Stimulated activated CD8-positive, alpha-beta memory T cell treated with anti-CD3 and anti-CD28 coated beads, Interleukin-12 subunit alpha, Interleukin-12 subunit beta, amount 100 ng/mL, for 1 hour (primary cell): Measurements from ENCODE around the gene HDAC4.

Experiments used
- DNase-seq: peaks from one replicate; pipeline ENCODE4 v3.0.0-alpha.2; 2020; ENCODE audit warnings: low read depth

Gene HDAC4

DNA sequence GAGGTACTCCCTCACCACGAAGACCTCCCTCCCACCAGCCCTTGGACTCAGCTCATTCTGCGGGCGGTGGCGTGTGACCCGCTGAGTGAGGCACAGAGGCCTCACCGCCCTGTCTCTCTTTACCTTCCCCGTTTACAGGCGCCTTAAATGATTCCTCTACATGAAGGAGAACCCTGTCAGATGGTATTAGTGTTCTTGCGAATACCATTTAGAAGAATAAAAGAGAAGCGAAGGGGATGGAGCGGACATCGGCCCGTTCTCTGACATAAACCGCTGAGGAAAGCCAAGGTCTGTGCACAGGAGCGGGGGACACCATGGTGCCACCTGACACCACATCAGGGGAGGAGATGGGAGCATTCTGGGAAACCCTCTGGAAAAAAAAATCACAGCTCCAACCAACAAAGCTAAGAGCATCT lies 179.8 kb downstream of the HDAC4 start:
- DNase-seq, result no peak

DNA sequence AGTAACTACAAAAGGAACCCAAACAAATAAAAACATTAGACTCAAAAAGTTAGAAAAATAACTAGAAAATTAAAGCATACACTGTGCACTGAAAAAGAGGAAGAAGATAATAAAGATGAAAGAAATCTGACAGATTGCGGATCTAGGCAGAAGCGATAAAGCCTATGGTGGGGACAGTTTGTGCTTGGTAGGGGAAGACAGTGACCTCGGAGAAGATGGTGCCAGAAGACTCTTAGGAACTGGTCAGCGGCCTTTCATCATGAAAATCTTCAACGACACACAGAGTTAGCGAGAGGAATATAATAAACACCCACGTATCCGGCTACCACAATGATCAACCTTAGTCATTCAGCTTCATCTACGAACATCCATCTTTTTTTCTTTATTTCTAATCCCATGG lies 180.5 kb downstream of the HDAC4 start:
- no peak for DNase-seq

DNA sequence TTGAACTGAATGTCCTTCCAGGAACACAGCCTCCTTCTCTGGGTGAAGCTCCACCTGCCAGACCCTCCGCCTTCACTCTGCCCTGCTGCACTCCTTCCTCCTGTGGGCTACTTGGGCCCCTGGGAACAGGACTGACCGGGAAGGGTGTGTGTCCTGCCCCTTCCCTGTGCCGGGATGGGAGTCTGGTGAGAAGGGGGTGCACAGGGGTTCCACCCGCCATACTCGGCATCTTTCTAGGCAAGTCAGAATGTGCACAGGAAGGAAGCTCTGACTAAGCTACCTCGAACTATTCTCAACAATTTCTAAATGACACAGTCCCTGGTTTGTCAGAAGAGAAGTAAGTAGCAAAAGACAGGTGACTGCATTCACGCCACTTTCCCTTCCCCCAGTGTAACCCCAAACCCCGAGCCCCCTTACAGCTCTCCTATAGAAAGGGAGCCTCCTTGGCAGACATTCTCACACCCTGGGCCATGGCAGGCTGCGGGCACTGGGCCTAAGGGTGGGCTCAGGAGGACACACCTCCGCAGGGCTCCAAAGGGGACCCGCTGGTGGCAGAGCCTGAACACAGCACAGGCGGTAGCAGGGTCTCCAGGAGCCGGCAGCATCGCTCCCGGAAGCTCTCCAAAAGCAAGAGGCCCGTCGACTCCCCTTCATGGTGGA lies 184.1 kb downstream of the HDAC4 start:
- DNase-seq, result no peak

DNA sequence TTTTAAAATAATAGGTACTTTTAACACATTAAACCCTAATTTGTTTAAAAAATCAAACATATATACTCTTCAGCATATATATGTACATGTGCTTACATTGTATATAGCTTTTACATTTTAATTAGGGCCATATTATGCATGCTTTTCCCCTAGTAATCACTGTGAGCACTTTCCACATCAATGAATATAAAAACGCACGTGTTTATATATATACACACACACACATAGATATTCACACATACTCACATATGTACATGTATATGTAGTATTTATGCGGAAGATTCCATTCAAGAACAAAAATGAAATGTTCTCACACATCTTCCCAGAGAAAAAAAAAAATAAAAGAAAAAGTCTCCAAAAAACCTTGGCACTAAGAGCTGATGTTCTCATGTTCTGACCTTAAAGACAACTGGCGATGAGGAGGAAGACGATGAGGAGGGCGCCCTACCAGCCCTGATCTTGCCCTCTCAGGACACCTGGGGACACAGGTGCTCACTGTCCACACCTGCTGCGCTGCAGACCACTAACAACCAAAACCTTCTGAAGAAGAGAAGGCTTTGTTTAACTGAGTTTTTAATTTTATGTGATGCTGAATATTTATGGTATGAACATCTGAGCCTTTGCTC lies 184.7 kb downstream of the HDAC4 start:
- no peak for DNase-seq

DNA sequence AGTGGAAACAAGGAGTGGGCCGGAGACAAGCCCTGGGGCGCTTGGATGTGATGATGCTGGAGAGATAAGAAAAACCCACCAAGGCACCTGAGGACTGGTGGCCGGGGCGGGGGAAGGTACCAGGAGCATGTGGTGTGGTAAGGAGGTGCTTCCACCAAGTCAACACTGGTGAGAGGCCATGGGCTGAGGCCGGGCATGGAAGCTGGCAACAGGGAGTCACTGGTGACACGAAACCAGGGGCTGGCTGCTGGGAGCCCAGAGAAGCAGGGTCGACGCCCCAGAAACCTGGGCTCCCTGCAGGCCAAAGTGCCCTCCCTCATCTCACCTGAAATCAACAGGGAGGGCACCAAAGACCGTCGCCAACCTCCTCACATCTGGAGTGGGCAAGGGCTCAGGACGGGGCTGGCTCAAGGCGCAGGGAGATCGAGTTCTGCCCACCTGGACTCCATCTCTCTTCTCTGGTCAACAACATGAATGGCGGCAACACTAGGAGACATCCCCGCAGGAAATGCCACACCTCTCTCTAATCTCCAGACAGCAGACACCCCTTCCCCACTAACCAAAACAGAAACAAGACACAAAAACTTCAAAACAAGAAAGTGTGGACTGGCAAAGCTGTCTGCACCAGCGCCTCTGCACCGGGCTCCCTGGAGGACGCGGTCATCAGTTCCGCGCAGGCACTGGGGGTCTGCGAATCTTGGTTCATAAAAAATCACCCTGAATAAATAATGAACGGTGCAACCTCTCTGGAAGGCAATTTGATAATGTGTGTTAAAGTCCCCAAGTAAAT lies 185.5 kb downstream of the HDAC4 start:
- DNase-seq, result no peak

DNA sequence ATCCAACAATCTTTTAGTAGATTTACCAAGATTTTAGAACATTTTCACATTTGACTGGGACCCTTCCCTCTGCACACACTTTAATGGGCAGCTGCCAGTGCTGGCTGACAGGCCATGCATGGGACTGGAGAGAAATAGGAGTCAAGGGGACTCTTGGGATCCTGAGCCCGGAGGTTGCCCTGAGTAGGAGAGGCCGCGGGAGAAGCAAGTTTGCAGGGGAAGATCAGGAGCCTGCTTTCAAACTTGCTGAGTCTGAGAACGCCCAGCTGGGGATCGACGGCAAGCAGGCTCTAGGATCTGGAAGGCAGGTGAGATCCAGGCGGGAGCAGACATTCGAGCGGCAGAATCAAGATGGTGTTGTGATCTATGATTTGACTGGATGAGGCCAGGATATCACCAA lies 186.1 kb downstream of the HDAC4 start:
- no peak for DNase-seq

DNA sequence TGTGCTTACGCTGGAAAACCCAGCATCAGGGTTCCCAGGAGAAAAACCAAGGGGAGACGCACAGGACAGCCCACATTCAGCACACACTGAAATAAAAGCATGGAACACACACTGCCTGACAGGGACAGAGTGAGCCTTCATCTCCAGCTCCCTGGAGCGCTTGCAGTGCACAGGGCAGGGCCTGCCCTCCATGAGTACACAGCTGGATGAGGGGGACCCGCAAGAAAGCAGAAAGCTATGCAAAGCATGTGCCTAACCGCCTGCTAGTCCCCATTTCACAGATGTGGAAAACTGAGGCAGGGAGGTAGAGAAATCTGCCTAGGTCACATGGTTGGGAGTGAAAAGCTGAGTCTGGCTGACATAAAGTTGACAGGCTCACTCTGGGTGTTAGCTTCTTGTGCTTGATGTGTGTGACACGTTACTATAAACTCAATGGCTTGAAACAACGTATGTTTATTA lies 187.1 kb downstream of the HDAC4 start:
- no peak for DNase-seq

DNA sequence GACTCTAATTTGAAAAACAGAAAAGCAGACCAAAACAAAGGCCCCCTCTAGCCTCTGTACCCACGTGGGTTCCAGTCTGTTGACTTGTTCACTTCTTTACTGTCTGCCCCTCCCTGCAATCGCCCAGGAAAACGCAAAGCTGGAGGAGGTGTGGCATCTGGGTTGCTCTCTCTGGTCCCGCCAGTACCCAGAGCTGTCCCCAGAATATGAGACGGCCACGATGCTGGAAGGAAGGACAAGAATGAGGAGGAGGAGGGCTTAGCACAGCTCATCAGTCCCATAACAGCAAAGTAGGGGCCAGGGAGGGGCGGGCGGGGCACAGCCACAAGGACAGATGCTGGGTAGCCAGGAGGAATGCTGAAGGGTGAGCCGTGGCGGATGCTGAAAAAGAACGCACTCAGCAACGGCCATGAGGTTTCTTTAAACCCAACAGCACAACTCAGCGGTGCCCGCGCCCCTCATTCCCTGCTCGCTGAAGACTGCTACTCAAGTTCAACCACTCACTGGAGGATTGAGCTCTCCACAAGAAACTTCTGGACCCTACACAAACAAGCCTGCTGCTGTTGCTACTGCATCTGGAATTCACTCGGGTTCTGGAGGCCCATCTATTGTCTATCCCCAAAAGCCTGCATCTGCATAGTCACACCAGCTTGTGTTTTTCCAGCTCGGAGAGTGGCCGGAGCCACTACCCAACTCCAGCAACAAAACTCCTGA lies 187.7 kb downstream of the HDAC4 start:
- DNase-seq, result no peak

DNA sequence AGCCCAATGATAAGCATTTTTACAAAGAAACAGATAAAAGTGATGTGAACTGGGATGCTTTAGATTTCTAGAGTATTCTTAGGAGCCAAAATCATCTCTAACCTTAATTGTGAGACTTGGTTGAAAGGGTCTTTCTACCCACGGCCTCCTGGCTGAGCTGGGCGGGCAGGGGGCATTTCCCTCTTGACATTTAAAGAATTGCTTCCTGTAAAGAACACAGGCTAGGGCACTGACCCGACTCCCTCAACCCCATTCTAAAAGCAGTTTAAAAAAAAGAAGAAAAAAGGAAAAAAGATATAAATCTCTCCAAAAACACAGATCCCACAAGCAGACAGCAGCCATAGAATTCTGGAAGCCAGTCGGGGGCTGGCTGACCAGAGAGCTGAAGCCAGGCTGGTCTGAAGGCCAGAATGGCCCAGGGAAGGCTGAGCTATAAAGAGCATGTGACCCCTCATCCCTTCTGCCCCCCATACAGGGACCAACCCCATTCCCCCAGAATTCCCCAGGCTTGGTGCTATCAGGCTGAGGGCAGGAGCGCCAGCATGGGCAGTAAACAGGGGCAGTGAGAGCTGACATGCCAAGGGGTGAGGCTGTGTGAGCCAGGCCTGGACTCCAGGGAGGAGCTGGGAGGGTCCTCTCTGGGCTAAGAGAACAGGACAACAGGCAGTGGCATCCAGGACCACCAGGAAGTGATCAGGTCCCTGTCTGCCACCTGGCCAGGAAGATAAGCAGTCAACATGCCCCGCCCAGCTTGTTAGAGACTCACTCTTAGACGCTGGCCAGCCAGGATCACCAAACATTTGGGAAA lies 188.5 kb downstream of the HDAC4 start:
- DNase-seq, result no peak

DNA sequence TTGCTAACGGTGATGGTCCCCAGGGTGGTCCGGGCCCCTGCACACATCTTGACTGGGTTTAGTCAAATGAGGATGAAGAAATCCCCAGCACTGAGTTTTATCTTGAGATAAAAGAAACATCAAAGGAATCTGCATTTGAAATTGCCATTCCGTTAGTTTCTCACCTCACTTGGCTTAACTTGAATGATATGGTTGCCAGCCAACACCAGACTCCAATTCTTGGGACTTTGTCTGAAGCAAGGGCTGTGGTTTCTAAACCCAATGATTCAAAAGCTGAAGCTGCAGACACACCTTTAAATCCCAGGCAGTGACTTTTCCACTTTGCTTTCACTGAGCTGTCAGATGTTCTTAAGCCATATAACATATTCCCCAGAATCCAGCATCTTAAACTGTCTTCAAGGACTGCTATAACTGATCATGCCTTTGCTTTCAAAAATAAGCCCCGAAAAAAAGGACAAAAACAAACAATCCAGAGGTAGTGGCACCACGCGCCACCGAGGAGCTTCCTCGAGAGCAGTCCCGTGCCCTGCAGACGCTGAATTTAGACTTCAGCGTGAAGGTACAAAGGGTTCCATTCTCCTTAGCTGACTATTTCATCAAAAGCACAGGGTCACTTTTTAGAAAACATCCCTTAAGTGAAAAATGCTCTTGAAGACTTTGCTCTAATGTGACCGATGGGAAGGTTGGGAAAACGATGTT lies 189.3 kb downstream of the HDAC4 start:
- no peak for DNase-seq

DNA sequence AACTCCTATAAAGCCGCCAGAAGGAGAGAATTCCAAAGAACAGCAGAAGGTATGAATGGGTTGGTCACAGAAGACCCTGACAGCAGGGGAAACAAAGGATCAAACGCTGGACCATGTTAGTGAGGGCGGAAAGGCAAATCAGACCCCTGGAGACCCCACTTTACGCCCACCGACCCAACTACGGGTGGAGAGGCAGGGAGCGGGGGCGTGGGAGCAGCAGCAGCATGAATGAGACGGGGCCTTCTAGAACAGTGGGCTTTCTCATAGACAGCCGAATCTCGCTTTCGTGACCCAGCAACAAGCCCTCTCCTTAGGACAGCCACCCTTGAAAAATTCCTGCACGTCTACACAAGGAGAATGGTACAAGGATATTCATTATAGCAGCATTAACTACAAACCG lies 191.0 kb downstream of the HDAC4 start:
- DNase-seq, result no peak

DNA sequence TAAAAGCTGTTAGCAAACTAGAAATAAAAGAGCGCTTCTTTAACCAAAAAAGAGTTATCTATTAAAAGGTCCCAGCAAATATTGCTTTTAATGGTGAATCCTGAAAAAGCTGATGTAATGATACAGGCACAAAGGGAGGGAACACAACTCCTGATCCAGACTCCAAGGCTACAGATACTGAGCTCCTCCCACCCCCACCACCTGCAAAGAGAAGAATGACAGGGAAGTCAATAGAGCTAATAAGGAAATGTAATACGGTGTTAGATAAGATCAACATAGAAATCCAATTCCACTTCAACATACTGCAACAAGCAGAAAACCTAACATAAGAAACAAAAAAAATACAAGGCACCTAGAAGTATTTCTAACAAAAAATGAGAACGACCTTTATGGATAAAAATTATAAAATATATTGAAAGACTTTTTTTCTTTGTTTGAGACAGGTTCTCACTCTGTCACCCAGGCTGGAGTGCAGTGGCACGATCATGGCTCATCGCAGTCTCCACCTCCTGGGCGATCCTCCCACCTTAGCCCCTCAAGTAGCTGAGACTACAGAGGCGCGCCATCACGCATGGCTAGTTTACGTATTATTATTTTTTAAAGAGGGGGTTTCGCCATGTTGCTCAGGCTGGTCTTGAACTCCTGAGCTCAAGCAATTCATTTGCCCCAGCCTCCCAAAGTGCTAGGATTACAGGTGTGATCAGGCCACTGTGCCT lies 192.2 kb downstream of the HDAC4 start:
- DNase-seq, result no peak

DNA sequence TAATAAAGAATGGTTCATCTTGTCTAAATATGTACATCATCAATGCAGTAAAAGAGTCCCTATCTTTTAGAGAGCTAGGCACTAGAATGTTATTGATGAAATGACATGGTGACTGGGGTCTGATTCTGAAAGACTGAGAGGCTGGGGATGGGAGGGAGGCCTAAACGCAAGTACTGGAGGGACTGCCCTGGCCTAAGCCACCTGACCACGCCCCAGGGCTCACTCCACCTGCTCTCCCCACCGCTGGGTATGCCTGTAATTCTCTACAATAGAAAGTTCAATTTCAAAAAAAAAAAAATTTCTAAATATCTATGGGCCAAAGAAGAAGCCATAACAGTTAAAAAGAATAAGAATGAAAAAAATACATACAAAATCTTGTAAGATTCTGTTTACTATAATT lies 194.0 kb downstream of the HDAC4 start:
- DNase-seq, result no peak

DNA sequence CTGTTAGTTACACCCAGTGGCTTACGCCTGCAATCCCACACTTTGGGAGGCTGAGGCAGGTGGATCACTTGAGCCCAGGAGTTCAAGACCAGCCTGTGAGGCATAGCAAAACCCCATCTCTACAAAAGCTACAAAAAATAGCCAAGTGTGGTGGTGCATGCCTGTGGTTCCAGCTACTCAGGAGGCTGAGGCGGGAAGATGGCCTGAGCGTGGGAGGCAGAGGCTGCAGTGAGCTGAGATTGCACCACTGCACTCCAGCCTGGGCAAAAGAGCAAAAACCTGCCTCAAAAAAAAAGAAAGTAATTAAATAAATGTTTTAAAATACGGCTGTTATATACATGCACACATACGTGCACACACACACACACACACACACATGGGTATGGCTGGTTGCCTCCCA lies 194.8 kb downstream of the HDAC4 start:
- no peak for DNase-seq

DNA sequence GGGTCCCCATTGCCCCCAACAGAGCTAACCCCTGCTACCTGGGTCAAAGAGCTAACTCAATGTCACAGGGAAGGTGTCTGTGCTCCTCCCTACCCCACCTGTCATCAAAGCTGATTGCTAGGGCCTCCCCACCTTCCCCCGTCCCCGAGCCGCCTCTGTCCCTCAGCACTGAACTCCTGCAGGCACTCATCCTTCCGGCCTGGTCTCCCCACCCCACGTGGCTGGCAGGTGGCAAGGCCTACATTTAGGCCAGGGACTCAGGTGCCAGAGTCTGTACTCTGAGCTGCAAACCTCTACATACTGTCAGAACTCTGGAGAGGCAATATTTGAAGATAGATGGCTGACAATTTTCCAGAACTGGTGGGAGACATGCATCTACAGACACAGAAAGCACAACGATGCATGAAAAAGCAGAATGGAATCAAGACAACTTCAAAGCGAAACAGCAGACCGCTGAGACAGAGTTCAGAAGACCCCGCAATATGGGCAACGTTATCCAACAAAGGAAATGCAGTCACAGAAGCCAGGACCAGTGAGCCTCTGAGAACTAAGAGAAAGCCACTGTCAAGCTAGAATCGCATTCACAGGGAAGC lies 195.8 kb downstream of the HDAC4 start:
- no peak for DNase-seq

DNA sequence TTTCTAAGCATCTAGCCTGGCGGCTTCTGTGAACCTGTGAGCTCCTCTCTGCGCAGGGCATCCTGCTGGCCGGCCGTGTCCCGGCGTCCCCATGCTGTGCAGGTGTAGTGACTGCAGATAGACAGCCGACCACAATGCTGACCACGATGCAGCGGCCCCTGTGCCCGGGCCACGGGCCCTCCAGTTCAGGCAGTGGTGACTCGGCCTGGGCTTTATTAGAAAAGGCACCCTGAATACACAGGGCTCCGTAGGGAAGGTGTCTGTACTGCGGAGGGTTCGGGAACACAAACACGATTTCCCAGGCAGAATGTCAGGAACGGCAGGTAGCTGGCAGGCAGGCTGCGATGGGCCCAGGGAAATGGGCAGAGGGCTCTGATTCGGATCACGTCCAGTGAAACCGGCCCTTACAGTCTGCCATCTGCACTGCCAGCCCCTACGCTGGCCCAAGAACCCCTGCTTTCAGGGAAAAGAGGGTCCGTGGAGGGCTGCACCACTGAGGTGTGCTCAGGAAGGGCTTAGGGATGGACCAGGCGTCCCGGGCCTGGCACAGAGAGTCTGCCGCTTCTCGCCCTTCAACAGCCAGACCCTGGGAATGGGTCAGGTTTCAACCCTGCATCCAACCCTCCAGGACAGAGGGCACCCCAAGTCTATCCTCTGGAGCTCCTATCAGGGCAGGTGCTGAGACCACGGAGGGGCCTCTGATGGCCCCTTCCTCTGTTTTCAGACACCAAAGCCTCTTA lies 196.5 kb downstream of the HDAC4 start:
- no peak for DNase-seq

DNA sequence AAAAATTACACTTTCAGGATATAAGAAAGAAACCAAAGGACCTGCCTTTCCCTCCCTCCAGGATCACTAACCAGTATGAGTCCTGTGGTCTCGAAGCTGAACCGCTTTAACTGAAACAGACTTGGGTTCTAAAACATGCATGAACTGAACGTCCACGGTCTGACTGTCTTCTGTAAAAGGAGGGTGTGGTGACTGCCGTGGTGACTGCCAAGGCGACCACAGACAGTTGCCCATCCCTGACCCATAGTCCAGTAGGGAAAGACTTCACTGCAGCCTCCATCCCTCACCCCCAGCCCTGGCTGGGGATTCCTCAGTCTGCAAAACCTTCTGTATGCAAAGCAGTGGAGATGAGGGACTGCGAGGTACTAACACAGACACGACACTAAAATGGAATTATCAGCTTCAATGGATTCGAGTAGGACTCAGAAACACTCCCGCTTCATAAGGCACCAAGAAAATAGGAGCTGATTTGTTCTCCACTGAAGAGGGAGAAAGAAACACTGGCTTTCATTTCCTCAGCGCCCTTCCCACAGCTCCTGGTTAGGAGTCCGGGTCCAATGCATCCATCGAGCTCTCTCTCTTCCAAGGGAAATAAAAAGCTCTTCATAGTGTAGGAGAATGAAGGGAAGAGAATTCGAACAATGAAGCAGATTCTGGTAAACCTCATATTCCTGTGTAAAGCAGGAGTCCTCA lies 197.2 kb downstream of the HDAC4 start:
- no peak for DNase-seq

DNA sequence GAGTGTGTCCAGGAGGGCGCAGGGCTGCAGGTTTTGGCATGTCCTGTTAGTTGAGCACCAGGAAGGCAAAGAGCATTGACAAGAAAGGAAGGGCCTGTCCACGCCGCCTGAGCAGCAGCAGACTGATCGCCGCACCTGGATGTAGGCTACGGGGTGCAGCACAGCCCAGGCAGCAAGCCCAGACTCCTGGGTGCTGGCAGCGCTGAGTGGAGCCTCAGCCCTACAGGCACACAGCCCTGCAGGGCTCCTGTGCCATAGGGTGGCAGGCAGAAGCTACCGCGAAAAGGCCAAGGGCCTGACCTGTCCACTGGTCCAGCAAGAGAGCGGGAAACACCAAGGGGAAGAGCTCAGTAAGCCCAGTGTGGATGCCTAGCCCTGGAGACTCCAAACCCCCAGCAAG lies 198.0 kb downstream of the HDAC4 start:
- no peak for DNase-seq

DNA sequence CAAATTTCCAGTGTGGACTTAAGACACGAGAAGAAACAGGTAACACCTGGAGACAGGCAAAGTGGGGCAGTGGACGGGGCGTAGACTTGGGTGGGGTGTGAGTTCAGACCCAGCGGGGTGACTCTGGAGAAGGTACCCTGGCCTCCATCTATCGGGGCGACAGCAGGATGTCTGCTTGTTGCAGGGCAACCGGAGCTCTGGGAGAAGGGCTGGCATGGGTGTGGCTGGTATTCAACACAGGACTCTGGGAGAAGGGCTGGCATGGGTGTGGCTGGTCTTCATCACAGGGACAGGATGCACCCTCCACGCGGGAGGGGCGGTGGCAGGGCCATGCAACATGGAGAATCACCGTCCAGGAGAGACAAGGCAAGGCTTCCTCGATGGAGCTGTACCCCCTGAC lies 198.5 kb downstream of the HDAC4 start:
- no peak for DNase-seq
